Coronary artery (tissue), 2 donors: ENCODE measurements around the gene ERGIC1.

ENCODE experiments used
- DNase-seq: peaks from one replicate; pipeline ENCODE4 v3.0.0-alpha.2; 2017; ENCODE audit warnings: low spot score
- H3K27ac ChIP-seq, 2 donors: fragments of 200-600 bp; sonication (generic); one replicate each; pipeline ENCODE4 v1.5.1; 2016 to 2019
- H3K4me3 ChIP-seq: fragments of 200-600 bp; sonication (generic); 2 replicates; pipeline ENCODE4 v1.5.1; 2016; ENCODE audit warnings: mild to moderate bottlenecking, moderate library complexity
- TF ChIP-seq, protein P1 (sequence below): fragments of 200-600 bp; sonication (generic); IDR thresholded peaks from one replicate; pipeline ENCODE4 v1.5.1; 2019; ENCODE audit warnings: antibody characterized with exemption

The ERGIC1 gene

DNA sequence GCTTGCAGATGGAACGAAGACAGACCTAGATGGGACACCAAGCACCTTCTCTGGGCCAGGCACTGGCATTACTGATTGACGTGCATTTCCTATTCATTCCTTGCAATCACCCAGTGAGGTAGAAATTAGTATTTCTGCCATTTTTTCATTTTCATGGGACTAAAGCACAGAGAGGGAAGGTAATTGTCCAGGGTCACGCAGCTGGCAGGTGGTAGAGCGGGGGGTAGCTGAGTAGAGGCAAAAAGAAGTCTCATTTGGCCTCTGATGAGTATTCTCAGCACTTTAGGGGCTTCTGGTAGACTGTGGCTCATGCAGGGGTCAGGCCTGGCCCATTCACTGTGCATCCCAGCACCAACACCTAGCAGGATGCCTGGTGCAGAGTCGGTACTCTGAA lies 43.6 kb upstream of the ERGIC1 start:
- no peak for DNase-seq
- TF ChIP-seq, protein P1, sequence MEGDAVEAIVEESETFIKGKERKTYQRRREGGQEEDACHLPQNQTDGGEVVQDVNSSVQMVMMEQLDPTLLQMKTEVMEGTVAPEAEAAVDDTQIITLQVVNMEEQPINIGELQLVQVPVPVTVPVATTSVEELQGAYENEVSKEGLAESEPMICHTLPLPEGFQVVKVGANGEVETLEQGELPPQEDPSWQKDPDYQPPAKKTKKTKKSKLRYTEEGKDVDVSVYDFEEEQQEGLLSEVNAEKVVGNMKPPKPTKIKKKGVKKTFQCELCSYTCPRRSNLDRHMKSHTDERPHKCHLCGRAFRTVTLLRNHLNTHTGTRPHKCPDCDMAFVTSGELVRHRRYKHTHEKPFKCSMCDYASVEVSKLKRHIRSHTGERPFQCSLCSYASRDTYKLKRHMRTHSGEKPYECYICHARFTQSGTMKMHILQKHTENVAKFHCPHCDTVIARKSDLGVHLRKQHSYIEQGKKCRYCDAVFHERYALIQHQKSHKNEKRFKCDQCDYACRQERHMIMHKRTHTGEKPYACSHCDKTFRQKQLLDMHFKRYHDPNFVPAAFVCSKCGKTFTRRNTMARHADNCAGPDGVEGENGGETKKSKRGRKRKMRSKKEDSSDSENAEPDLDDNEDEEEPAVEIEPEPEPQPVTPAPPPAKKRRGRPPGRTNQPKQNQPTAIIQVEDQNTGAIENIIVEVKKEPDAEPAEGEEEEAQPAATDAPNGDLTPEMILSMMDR = no peak
- H3K27ac ChIP-seq = peak overlapping the region; percentile 76 to 96
- H3K4me3 ChIP-seq = no peak overlapping the region

GRCh38 chr5:172791286-172791685 lies 42.8 kb upstream of the ERGIC1 start:
- H3K4me3 ChIP-seq = no peak overlapping the region
- TF ChIP-seq, protein P1 = no peak
- H3K27ac ChIP-seq = peak overlapping the region; percentile 76 to 96
- DNase-seq = no peak

- TF ChIP-seq, protein P1 = no peak
- Histone ChIP-seq H3K4me3 (no peak overlapping the region), H3K27ac (peak overlapping the region; percentile 76 to 96)
These were observed 42.2 kb upstream of the ERGIC1 start for GRCh38 chr5:172791726-172792445.

DNA sequence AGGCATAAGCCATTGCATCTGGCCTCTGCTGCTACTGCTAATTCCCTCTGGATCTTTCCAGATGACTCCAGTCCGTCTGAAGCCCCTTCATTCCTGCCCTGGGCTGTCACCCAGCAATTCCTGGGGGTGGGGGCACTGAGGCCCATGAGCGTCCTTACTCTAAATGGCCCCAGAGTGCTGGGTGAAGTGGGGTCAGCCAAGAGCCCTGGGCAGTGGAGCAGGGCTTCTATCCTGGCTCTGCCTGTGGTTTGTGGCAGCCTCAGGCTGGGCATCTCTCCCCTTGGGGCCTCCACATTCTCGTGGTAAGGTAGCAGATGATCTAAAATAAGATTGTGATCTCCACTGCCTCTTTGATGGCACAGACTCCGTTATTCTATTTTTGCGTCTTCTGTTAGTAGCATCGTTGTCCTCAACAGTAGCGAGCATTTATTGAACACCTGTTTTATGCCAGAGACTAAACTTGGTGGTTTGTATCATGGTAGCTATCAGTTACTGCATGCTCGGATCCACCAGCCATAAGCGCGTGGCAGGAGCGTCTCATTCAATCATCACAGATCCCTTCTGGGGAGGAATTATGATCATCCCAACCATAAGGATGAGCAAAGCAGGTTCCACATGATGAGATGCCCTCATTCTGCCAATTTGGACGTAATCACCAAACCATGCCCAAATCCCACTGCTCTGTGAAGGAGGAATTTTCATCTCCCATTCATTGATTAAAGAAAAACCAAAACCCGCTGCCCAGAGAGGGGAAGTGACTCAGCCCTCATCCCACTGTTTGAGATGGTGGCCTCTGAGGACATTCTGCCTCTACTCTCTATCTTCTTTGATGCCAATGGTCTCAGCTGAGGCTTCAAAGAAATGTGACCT lies 41.1 kb upstream of the ERGIC1 start:
- no peak for DNase-seq
- Histone ChIP-seq H3K4me3 (no peak overlapping the region), H3K27ac (peak overlapping the region; percentile 89 to 96)
- TF ChIP-seq, protein P1 = no peak

More at GRCh38 chr5:172791726-172792445, 42.2 kb upstream of the ERGIC1 start:
- DNase-seq = no peak

- TF ChIP-seq, protein P1 = no peak
- Histone ChIP-seq H3K4me3 (no peak overlapping the region), H3K27ac (peak overlapping the region; percentile 89 to 96)
- no peak for DNase-seq
These were observed 40.2 kb upstream of the ERGIC1 start for GRCh38 chr5:172793577-172794488.

- DNase-seq = peak; percentile 100
- TF ChIP-seq, protein P1 = no peak
- H3K27ac ChIP-seq = peak overlapping the region; percentile 89 to 96
- H3K4me3 ChIP-seq = no peak overlapping the region
These were observed 38.6 kb upstream of the ERGIC1 start for GRCh38 chr5:172795318-172795977.
